GM12878 (cell line): ENCODE results near the gene ERCC1. TPM values are rescaled to one million over a fixed set of nuclear protein-coding genes. Genes with fewer than 3 reads are reported as not detected.

Experiments used
- ASH2L ChIP-seq: fragments of 300-600, 200-600 bp; sonication (generic); IDR thresholded peaks from 2 replicates; pipeline ENCODE4 v1.6.1; 2017; ENCODE audit warnings: low read depth, mild to moderate bottlenecking, borderline replicate concordance
- BACH1 ChIP-seq: fragments of 450-650 bp; IDR thresholded peaks from 2 replicates; pipeline ENCODE4 v1.6.1; 2017; ENCODE audit warnings: mild to moderate bottlenecking, borderline replicate concordance
- BMI1 ChIP-seq: fragments of 450-650 bp; IDR thresholded peaks from 2 replicates; pipeline ENCODE4 v1.6.1; 2016; ENCODE audit warnings: mild to moderate bottlenecking, moderate library complexity, borderline replicate concordance
- CHD2 ChIP-seq: IDR thresholded peaks from 2 replicates; pipeline ENCODE4 v1.6.1; 2011; ENCODE audit warnings: low read depth, low read length, improper control_type of control experiment, borderline replicate concordance
- CREB1 ChIP-seq: IDR thresholded peaks from 2 replicates; pipeline ENCODE4 v1.6.1; 2012; ENCODE audit warnings: low read depth, mild to moderate bottlenecking, inconsistent platforms
- EP300 ChIP-seq, 2 experiments: fragments of 150-350 bp in 1 of 2; IDR thresholded peaks; 2 replicates each; pipeline ENCODE4 v1.6.1; 2011 to 2012; ENCODE audit warnings: low read depth in 2 of 2, low read length in 2 of 2, borderline replicate concordance in 1 of 2, improper control_type of control experiment in 1 of 2, inconsistent platforms in 1 of 2; ENCODE audit not compliant: control insufficient read depth in 1 of 2
- FOXK2 ChIP-seq: fragments of 450-650 bp; IDR thresholded peaks from 2 replicates; pipeline ENCODE4 v1.6.1; 2017; ENCODE audit warnings: mild to moderate bottlenecking, moderate library complexity
- GATAD2B ChIP-seq: fragments of 450-650 bp; conservative IDR thresholded peaks from 2 replicates; pipeline ENCODE4 v1.6.1; 2017; ENCODE audit warnings: low read depth, mild to moderate bottlenecking, moderate library complexity
- IKZF2 ChIP-seq, 2 experiments: fragments of 450-650 bp; IDR thresholded peaks; 2 replicates each; pipeline ENCODE4 v1.6.1; 2017; ENCODE audit warnings: mild to moderate bottlenecking in 2 of 2, moderate library complexity in 2 of 2
- LARP7 ChIP-seq: fragments of 450-650 bp; IDR thresholded peaks from 2 replicates; pipeline ENCODE4 v1.6.1; 2017; ENCODE audit warnings: mild to moderate bottlenecking
- MTA2 ChIP-seq: fragments of 450-650 bp; IDR thresholded peaks from 2 replicates; pipeline ENCODE4 v1.6.1; 2016; ENCODE audit warnings: low read depth, mild to moderate bottlenecking, moderate library complexity
- MXI1 ChIP-seq: fragments of 150-350 bp; IDR thresholded peaks from 2 replicates; pipeline ENCODE4 v1.6.1; 2011; ENCODE audit warnings: low read depth, mild to moderate bottlenecking, inconsistent platforms, low read length, improper control_type of control experiment
- NFIC ChIP-seq: IDR thresholded peaks from 2 replicates; pipeline ENCODE4 v1.6.1; 2012; ENCODE audit warnings: low read depth, mild to moderate bottlenecking, inconsistent platforms, low read length, moderate library complexity
- NR2F1 ChIP-seq: fragments of 450-650 bp; conservative IDR thresholded peaks from 2 replicates; pipeline ENCODE4 v1.6.1; 2017; ENCODE audit warnings: mild to moderate bottlenecking
- POLR2AphosphoS2 ChIP-seq: IDR thresholded peaks from 2 replicates; pipeline ENCODE4 v1.6.1; 2011; ENCODE audit warnings: low read depth, mild to moderate bottlenecking, low read length, improper control_type of control experiment, moderate library complexity
- RUNX3 ChIP-seq: IDR thresholded peaks from 2 replicates; pipeline ENCODE4 v1.6.1; 2012; ENCODE audit warnings: low read length, inconsistent platforms
- SMARCA5 ChIP-seq: fragments of 450-650 bp; IDR thresholded peaks from 2 replicates; pipeline ENCODE4 v1.6.1; 2017; ENCODE audit warnings: mild to moderate bottlenecking
- SUZ12 ChIP-seq: fragments of 200-600 bp; sonication (generic); IDR thresholded peaks from one replicate; pipeline ENCODE4 v1.6.1; 2018; ENCODE audit warnings: antibody characterized with exemption, mild to moderate bottlenecking; ENCODE audit not compliant: unreplicated experiment
- TCF7 ChIP-seq: IDR thresholded peaks from 2 replicates; pipeline ENCODE4 v1.6.1; 2014; ENCODE audit warnings: antibody characterized with exemption, borderline replicate concordance
- YY1 ChIP-seq: IDR thresholded peaks from 2 replicates; pipeline ENCODE4 v1.6.1; 2011; ENCODE audit warnings: low read depth, mild to moderate bottlenecking, low read length
- ZNF24 ChIP-seq: fragments of 450-650 bp; IDR thresholded peaks from 2 replicates; pipeline ENCODE4 v1.6.1; 2017; ENCODE audit warnings: antibody characterized with exemption, mild to moderate bottlenecking
- polyA plus RNA-seq, 11 experiments: library from polyadenylated mRNA; depleted of rRNA in 4 of 11; unstranded in 6 of 11; stranded (reverse) in 5 of 11; fragments of >200 nt; fragmentation: Nextera tagmentation in 4 of 11; fragmentation: Illumina TruSeq in 1 of 11; extraction: Ambion mirVana in 4 of 11; extraction: Trizol in 1 of 11; gene quantifications; 1 replicate in 1 of 11; 2 replicates in 10 of 11; pipeline versions ENCODE4 v1.2.1 to v1.2.3, GENCODE V29; 2011 to 2016; ENCODE audit warnings: inconsistent platforms in 2 of 11, missing spikeins in 2 of 11, low read depth in 1 of 11
- total RNA-seq, 4 experiments: library from RNA; depleted of rRNA in 3 of 4; stranded (reverse); fragments of >200 nt in 3 of 4; fragmentation: Illumina TruSeq in 1 of 4; extraction: Trizol in 1 of 4; gene quantifications; 2 replicates each; pipeline versions ENCODE4 v1.2.1 to v1.2.3, GENCODE V29; 2013 to 2021
- TF ChIP-seq, protein P1 (sequence below), 3 experiments: IDR thresholded peaks in 2 of 3; conservative IDR thresholded peaks in 1 of 3; 2 replicates each; pipeline ENCODE4 v1.5.1; 2011; ENCODE audit warnings: low read depth in 3 of 3, low read length in 3 of 3, mild to moderate bottlenecking in 3 of 3, control low read depth in 2 of 3, moderate library complexity in 2 of 3, inconsistent platforms in 1 of 3, mixed read lengths in 1 of 3; ENCODE audit not compliant: control insufficient read depth in 2 of 3, insufficient read depth in 1 of 3; ENCODE audit errors: extremely low read depth in 1 of 3
- TF ChIP-seq, protein P2 (sequence below): IDR thresholded peaks from 2 replicates; pipeline ENCODE4 v1.6.1; 2012; ENCODE audit warnings: low read length, inconsistent platforms
- TF ChIP-seq, protein P3 (sequence below): fragments of 450-650 bp; IDR thresholded peaks from 2 replicates; pipeline ENCODE4 v1.6.1; 2017; ENCODE audit warnings: antibody characterized with exemption, mild to moderate bottlenecking, moderate library complexity

ERCC1 gene
- total and polyA plus RNA-seq, 10 of the 15 experiments (the other 5 are each of a cell fraction or from before 2014, with no cell fraction given): 14.7 to 104 (median 61.1) TPM

DNA sequence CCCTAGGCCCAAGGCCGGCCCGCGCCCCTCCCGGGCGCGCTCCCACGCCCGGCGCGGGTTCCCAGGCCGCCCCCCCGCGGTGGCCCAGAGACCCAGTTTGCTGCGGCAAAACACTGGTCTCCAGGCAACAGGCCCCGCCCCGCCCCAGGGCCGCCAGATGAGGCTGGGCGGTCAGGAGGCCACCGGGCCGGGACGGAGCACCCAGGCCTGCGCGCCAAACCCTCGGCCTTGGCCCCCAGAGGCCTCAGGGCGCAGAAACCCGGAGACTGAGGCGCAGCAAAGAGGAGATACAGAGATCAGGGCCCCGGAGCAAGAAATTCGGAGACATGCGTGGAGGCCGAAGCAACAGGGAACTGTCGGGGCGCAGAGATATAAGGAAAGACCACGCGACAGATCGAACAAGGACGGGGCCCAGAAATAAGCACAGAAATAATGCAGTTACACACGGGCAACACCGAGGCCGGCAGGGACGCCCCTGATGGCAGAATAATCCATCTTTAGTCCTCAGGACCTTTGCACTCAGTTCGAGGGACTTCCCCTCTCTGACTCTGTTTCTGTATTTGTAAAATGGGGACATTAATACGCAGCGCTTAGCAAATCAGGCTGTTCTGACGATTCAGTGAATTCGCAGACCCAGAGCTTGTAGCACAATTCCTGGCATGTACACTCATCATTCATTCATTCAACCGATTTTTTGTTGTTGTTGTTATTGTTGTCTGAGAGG lies 20.8 kb upstream of the ERCC1 start (continued):
- TF ChIP-seq CHD2 (no peak), IKZF2 (IDR thresholded peaks at IDR 0.05) (no peak), MXI1 (peak; percentile 72; the same call in 1 of the 2 replicates), ASH2L (no peak), SMARCA5 (no peak), FOXK2 (no peak), SUZ12 (no peak), BACH1 (peak; percentile 76; the same call in 1 of the 2 replicates), YY1 (no peak), POLR2AphosphoS2 (no peak), NR2F1 (peak; percentile 90), EP300 (IDR thresholded peaks at IDR 0.05; ENCODE audit: borderline replicate concordance in 1 of 2, control insufficient read depth in 1 of 2, low read depth in 2 of 2, low read length in 2 of 2) (no peak), NFIC (no peak), TCF7 (no peak), LARP7 (0 out of 2 replicates have a peak, but pooled peaks have one; percentile 20), MTA2 (no peak; the same call in 1 of the 2 replicates), GATAD2B (peak; percentile 50), RUNX3 (no peak), BMI1 (peak; percentile 81), CREB1 (0 out of 2 replicates have a peak, but pooled peaks have one; percentile 4), ZNF24 (no peak; the same call in 1 of the 2 replicates)
- TF ChIP-seq, protein P1, sequence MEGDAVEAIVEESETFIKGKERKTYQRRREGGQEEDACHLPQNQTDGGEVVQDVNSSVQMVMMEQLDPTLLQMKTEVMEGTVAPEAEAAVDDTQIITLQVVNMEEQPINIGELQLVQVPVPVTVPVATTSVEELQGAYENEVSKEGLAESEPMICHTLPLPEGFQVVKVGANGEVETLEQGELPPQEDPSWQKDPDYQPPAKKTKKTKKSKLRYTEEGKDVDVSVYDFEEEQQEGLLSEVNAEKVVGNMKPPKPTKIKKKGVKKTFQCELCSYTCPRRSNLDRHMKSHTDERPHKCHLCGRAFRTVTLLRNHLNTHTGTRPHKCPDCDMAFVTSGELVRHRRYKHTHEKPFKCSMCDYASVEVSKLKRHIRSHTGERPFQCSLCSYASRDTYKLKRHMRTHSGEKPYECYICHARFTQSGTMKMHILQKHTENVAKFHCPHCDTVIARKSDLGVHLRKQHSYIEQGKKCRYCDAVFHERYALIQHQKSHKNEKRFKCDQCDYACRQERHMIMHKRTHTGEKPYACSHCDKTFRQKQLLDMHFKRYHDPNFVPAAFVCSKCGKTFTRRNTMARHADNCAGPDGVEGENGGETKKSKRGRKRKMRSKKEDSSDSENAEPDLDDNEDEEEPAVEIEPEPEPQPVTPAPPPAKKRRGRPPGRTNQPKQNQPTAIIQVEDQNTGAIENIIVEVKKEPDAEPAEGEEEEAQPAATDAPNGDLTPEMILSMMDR (IDR thresholded peaks at IDR 0.05 in 2 of 3, conservative IDR thresholded peaks at IDR 0.05 in 1 of 3; ENCODE audit: control insufficient read depth in 2 of 3, extremely low read depth in 1 of 3, insufficient read depth in 1 of 3, low read depth in 3 of 3, low read length in 3 of 3): peak in 1 of 3 experiments; percentile 28; a peak in 2 of 6 replicates
- TF ChIP-seq, protein P2, sequence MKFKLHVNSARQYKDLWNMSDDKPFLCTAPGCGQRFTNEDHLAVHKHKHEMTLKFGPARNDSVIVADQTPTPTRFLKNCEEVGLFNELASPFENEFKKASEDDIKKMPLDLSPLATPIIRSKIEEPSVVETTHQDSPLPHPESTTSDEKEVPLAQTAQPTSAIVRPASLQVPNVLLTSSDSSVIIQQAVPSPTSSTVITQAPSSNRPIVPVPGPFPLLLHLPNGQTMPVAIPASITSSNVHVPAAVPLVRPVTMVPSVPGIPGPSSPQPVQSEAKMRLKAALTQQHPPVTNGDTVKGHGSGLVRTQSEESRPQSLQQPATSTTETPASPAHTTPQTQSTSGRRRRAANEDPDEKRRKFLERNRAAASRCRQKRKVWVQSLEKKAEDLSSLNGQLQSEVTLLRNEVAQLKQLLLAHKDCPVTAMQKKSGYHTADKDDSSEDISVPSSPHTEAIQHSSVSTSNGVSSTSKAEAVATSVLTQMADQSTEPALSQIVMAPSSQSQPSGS: no peak
- TF ChIP-seq, protein P3, sequence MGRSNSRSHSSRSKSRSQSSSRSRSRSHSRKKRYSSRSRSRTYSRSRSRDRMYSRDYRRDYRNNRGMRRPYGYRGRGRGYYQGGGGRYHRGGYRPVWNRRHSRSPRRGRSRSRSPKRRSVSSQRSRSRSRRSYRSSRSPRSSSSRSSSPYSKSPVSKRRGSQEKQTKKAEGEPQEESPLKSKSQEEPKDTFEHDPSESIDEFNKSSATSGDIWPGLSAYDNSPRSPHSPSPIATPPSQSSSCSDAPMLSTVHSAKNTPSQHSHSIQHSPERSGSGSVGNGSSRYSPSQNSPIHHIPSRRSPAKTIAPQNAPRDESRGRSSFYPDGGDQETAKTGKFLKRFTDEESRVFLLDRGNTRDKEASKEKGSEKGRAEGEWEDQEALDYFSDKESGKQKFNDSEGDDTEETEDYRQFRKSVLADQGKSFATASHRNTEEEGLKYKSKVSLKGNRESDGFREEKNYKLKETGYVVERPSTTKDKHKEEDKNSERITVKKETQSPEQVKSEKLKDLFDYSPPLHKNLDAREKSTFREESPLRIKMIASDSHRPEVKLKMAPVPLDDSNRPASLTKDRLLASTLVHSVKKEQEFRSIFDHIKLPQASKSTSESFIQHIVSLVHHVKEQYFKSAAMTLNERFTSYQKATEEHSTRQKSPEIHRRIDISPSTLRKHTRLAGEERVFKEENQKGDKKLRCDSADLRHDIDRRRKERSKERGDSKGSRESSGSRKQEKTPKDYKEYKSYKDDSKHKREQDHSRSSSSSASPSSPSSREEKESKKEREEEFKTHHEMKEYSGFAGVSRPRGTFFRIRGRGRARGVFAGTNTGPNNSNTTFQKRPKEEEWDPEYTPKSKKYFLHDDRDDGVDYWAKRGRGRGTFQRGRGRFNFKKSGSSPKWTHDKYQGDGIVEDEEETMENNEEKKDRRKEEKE: no peak
